ENCODE results near the gene SPEG. TPM values are rescaled to one million over a fixed set of nuclear protein-coding genes. Genes with fewer than 3 reads are reported as not detected.
A peak's percentile ranks its signal among the peaks of the same experiment; 100 is the strongest.

SPEG gene
- total and polyA plus RNA-seq, 2 of the 13 experiments (the other 11 are each of a cell fraction or from before 2014, with no cell fraction given): 0.18 to 0.24 TPM

GRCh38 chr2:219464286-219465032, 29.8 kb downstream of the SPEG start:
- DNase-seq (ENCODE audit: low spot score): no peak
- Histone ChIP-seq H3K9me3 (ENCODE audit: low read length) (no peaks in the 10 kb centered on the region), H3K36me3 (replicated peaks in 1 of 2; ENCODE audit: control insufficient read depth in 1 of 2, insufficient read depth in 2 of 2, low read length in 2 of 2) (no peaks in the 10 kb centered on the region), H3K4me2 (ENCODE audit: low read depth, low read length) (no peak overlapping the region), H3K9ac (ENCODE audit: insufficient read depth, low read depth, low read length) (no peak overlapping the region), H3K4me1 (ENCODE audit: insufficient read depth, low read length) (peaks cover 10% of the 10 kb centered on the region; the same call in 1 of the 2 replicates), H3K79me2 (ENCODE audit: insufficient read depth, low read length) (no peaks in the 10 kb centered on the region), H3K27me3 (ENCODE audit: control insufficient read depth in 1 of 2, insufficient read depth in 2 of 2, low read length in 2 of 2) (peaks cover 13 to 82% of the 10 kb centered on the region in 2 experiments), H2AFZ (ENCODE audit: low read length) (no peak overlapping the region), H4K20me1 (ENCODE audit: insufficient read depth, low read length) (no peaks in the 10 kb centered on the region), H3K4me3 (replicated peaks in 1 of 3; ENCODE audit: insufficient read depth in 1 of 3, low read depth in 2 of 3, low read length in 3 of 3) (no peak overlapping the region), H3K27ac (ENCODE audit: extremely low read length, insufficient read depth, low read length) (no peak overlapping the region)
- peak; percentile 82 for ATAC-seq
- in situ Hi-C loops (cut with HindIII; ENCODE audit: extremely low pct_ligation_motif_present, low pct_unique_long_range_greater_than_20kb): no loop called here
- no peak for TF ChIP-seq POLR2AphosphoS2 (IDR thresholded peaks at IDR 0.05; ENCODE audit: low read depth, low read length)
- no peak for TF ChIP-seq NFIC (IDR thresholded peaks at IDR 0.05; ENCODE audit: low read length)
- peak; percentile 96 for TF ChIP-seq ZNF768 (CRISPR knock-in tag; IDR thresholded peaks at IDR 0.05)
- peak; percentile 25; the same call in 1 of the 2 replicates for TF ChIP-seq ZFP91 (CRISPR knock-in tag; IDR thresholded peaks at IDR 0.05; ENCODE audit: borderline replicate concordance)
- TF ChIP-seq CEBPB (IDR thresholded peaks at IDR 0.05; ENCODE audit: borderline replicate concordance, low read depth, low read length): peak; percentile 30; the same call in 1 of the 2 replicates
- POLR2A ChIA-PET: interaction anchor here (0.6 to 1.0 kb wide), 2 partner anchors 11 to 77 kb away, joined by 3 read pairs; partner anchors contain the start of gene DNPEP
- CTCF ChIA-PET (ENCODE audit: low intra/inter-chr PET ratio, low total read pairs): no interaction called here
- BruUV-seq (replicated peaks): no TSS peak
- FAIRE-seq: no peak
- 46% methylated on average over 16 of the region's 21 CpGs for WGBS (ENCODE audit: low lambda C conversion rate)
- intact Hi-C loops (cut with micrococcal nuclease; ENCODE audit: unreplicated experiment): no loop called here
